GM19463 (cell line): ENCODE results near the gene CREB5.
"Not testable (repeated sequence)": the region's sequence is repeated elsewhere in the genome, so short reads cannot be mapped to it uniquely, and the experiment has no call there.

Source experiments
- ATAC-seq: cut with Tn5 transposase; IDR thresholded peaks from one replicate; pipeline ENCODE4 v1.9.1; 2021; ENCODE audit warnings: mild to moderate bottlenecking, moderate library complexity; ENCODE audit not compliant: unreplicated experiment

CREB5 gene

GRCh38 chr7:28411876-28412662 is at the start of gene CREB5:
CREB5 (plus strand) TSS chr7:28412518; CDS start chr7:28412915, 397 bp downstream.
- no peak for ATAC-seq

- no peak for ATAC-seq
These were observed 49.5 kb upstream of the CREB5 start for GRCh38 chr7:28362812-28363211.

GRCh38 chr7:28364082-28364481 is 48.2 kb upstream of the CREB5 start:
- no peak for ATAC-seq

- ATAC-seq: no peak
These were observed 42.8 kb upstream of the CREB5 start for GRCh38 chr7:28369523-28369922.

GRCh38 chr7:28371846-28372245 is 40.5 kb upstream of the CREB5 start:
- ATAC-seq: no peak

- no peak for ATAC-seq
These were observed 38.3 kb upstream of the CREB5 start for GRCh38 chr7:28373990-28374389.

- ATAC-seq: no peak
These were observed 36.6 kb upstream of the CREB5 start for GRCh38 chr7:28375729-28376128.

GRCh38 chr7:28376634-28377033 is 35.7 kb upstream of the CREB5 start:
- no peak for ATAC-seq

- no peak for ATAC-seq
These were observed 33.7 kb upstream of the CREB5 start for GRCh38 chr7:28378574-28379149.

- ATAC-seq: no peak
These were observed 30.9 kb upstream of the CREB5 start for GRCh38 chr7:28381466-28381865.

- ATAC-seq: no peak
These were observed 30.2 kb upstream of the CREB5 start for GRCh38 chr7:28382144-28382543.

GRCh38 chr7:28383975-28384374 is 28.3 kb upstream of the CREB5 start:
- no peak for ATAC-seq

- no peak for ATAC-seq
These were observed 22.6 kb upstream of the CREB5 start for GRCh38 chr7:28389504-28390395.

GRCh38 chr7:28390426-28390825 is 21.9 kb upstream of the CREB5 start:
- no peak for ATAC-seq

GRCh38 chr7:28392289-28392688 is 20.0 kb upstream of the CREB5 start:
- ATAC-seq: no peak

- no peak for ATAC-seq
These were observed 16.9 kb upstream of the CREB5 start for GRCh38 chr7:28395404-28395803.

- ATAC-seq: no peak
These were observed 16.5 kb upstream of the CREB5 start for GRCh38 chr7:28395831-28396230.

- ATAC-seq: no peak
These were observed 15.2 kb upstream of the CREB5 start for GRCh38 chr7:28397141-28397540.

- ATAC-seq: no peak
These were observed 11.4 kb upstream of the CREB5 start for GRCh38 chr7:28400838-28401360.

GRCh38 chr7:28401567-28401966 is 10.8 kb upstream of the CREB5 start:
- not testable (repeated sequence) for ATAC-seq

GRCh38 chr7:28405662-28406061 is 6.7 kb upstream of the CREB5 start:
- no peak for ATAC-seq
